Bronchial epithelial cell (primary cell): Measurements from ENCODE around the gene KCNN4. TPM values are rescaled to one million over a fixed set of nuclear protein-coding genes. Genes with fewer than 3 reads are reported as not detected.
"Not testable (repeated sequence)": the region's sequence is repeated elsewhere in the genome, so short reads cannot be mapped to it uniquely, and the experiment has no call there.

Experiments
- DNase-seq: peaks from one replicate; pipeline ENCODE4 v3.0.0-alpha.2; 2010; ENCODE audit warnings: low read depth
- FAIRE-seq: peaks from 2 replicates; lab custom pipeline; 2011; peaks lifted over from hg19 to GRCh38; lab: Jason Lieb, UNC
- H3K27me3 ChIP-seq: 2 replicates; pipeline ENCODE4 v1.5.1; 2011; ENCODE audit warnings: low read length; ENCODE audit not compliant: control insufficient read depth, insufficient read depth
- H3K36me3 ChIP-seq: 2 replicates; pipeline ENCODE4 v1.5.1; 2011; ENCODE audit warnings: low read length; ENCODE audit not compliant: control insufficient read depth, insufficient read depth
- H3K4me3 ChIP-seq: 2 replicates; pipeline ENCODE4 v1.5.1; 2011; ENCODE audit warnings: mild to moderate bottlenecking, low read depth, low read length, control low read depth
- total RNA-seq: library from RNA; depleted of rRNA; stranded (reverse); fragments of >200 nt; gene quantifications from 2 replicates; pipeline ENCODE4 v1.2.1, GENCODE V29; 2014
- TF ChIP-seq, protein P1 (sequence below): IDR thresholded peaks from 2 replicates; pipeline ENCODE4 v1.5.1; 2011; ENCODE audit warnings: mild to moderate bottlenecking, moderate library complexity, low read length, control low read depth, inconsistent platforms; ENCODE audit not compliant: insufficient read depth, severe bottlenecking

Gene KCNN4
- total RNA-seq, 1 donor from 2014 or later = 9.7 TPM

DNA sequence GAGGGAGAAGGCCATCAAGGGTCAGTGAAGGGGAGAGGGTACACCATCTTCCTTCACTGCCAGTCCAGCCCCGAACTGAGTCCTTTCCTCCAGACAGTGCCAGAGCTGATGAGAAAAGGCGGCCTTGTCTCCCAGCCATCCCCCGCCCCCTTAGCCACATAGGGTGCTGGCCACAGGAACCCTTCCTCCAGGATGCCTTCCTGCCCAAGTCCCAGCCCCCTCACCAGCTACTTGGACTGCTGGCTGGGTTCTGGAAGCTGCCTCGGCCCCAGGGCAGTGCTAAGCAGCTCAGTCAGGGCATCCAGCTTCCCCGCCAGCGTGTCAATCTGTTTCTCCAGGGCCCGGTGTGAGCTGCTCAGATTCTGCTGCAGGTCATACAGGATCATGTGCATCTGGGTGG, 13.5 kb downstream of the KCNN4 start:
- no peaks in the 10 kb centered on the region for H3K27me3 ChIP-seq
- TF ChIP-seq, protein P1, sequence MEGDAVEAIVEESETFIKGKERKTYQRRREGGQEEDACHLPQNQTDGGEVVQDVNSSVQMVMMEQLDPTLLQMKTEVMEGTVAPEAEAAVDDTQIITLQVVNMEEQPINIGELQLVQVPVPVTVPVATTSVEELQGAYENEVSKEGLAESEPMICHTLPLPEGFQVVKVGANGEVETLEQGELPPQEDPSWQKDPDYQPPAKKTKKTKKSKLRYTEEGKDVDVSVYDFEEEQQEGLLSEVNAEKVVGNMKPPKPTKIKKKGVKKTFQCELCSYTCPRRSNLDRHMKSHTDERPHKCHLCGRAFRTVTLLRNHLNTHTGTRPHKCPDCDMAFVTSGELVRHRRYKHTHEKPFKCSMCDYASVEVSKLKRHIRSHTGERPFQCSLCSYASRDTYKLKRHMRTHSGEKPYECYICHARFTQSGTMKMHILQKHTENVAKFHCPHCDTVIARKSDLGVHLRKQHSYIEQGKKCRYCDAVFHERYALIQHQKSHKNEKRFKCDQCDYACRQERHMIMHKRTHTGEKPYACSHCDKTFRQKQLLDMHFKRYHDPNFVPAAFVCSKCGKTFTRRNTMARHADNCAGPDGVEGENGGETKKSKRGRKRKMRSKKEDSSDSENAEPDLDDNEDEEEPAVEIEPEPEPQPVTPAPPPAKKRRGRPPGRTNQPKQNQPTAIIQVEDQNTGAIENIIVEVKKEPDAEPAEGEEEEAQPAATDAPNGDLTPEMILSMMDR = no peak
- FAIRE-seq (no peak), DNase-seq (no peak)
- no peak overlapping the region for H3K4me3 ChIP-seq
- H3K36me3 ChIP-seq = no peaks in the 10 kb centered on the region

DNA sequence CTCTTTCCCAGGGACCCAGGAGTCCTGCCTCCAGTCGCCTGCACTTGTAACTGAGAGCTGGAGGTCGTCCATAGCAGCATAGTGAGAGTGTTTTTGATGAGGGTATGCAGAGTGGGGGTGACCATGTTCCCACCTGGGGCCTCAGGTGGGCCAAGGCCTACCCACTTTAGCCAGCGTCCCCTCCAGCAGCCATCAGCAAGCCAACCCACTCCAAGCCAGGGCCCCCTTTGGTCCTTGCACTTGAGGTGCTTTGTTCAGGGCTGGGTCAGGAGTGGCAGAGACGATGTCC, 14.1 kb downstream of the KCNN4 start:
- no peak for FAIRE-seq
- no peak for DNase-seq
- Histone ChIP-seq H3K4me3 (no peak overlapping the region), H3K27me3 (no peaks in the 10 kb centered on the region), H3K36me3 (no peaks in the 10 kb centered on the region)
- TF ChIP-seq, protein P1 = no peak

DNA sequence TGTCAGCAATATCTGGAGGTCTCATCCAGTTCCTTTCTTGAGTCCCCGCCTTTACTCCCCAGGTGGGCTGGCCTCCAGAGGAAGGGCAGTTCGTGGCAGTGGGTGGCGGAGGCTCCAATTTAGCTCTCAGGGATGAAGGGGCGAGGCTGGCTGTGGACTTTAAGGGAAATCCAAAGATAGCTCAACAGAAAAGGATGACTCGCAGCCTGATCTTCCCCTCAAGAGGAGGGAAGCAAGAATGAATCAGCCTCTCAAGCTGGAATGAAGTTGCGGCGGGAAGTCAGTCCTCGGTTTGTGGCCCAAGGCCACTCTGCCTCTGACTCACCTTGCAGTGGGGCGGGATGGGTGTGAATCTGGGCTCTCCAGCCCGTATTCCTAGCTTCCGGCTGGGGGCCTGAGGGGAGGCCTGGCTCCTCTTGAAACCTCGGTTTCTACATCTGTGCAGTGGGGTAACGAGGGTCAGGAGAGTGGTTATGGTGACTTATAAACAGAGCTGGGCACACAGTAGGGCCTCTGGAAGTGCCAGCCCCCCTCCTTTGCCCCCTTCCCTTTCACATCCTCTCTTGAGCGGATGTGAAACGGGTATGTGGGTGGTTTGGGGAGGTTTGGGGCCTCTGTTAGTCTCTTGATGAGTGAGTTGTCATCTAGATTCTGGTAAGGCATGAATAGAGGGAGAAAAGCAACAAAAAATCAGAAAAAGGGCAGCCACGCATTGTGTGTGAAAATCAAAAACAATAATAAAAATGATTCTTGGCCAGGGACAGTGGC, 15.5 kb downstream of the KCNN4 start:
- FAIRE-seq (peak; percentile 86), DNase-seq (peak; percentile 95)
- Histone ChIP-seq H3K36me3 (no peaks in the 10 kb centered on the region), H3K27me3 (no peaks in the 10 kb centered on the region), H3K4me3 (no peak overlapping the region)
- TF ChIP-seq, protein P1 = no peak

DNA sequence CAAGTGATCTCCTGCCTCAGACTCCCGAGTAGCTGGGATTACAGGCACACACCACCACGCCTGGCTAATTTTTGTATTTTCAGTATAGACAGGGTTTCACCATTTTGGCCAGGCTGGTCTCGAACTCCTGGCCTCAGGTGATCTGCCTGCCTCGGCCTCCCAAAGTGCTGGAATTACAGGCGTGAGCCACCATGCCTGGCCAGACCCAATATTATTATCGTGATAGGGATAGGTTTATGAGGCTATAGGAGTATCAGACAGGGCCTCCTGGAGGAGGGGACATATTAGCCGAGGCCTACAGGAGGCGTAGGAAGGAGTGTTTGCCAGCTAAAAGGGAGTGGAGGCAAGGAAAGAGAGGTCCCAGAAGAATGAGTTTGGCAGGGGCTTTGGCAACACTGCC, 16.1 kb downstream of the KCNN4 start:
- H3K4me3 ChIP-seq, H3K36me3 ChIP-seq, FAIRE-seq, DNase-seq, H3K27me3 ChIP-seq: not testable (repeated sequence)

DNA sequence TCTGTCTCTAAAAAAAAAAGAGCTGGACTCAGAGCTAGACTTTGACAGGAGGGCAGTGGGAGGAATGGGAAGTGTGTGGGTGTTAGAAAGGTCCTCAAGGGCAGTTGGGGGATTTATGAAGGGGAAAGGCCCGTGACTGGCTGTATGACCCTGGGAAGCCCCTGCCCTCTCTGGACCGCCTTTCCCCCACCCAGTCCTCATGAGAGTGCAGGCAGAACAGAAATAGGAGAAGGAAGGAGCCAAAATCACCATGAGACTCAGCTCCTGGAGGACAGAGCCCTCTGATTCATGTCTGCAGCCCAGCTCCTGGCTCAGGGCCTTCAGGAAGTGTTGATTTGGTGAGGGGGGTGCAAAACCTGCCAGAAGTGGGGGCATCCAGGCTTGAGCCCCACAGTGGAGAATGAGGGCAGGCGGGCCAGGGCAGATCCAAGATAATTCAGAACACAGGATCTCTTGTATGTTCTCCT, 17.3 kb downstream of the KCNN4 start:
- H3K27me3 ChIP-seq = no peaks in the 10 kb centered on the region
- no peak for FAIRE-seq
- no peak overlapping the region for H3K4me3 ChIP-seq
- no peaks in the 10 kb centered on the region for H3K36me3 ChIP-seq
- DNase-seq = peak; percentile 46
- TF ChIP-seq, protein P1 = no peak

DNA sequence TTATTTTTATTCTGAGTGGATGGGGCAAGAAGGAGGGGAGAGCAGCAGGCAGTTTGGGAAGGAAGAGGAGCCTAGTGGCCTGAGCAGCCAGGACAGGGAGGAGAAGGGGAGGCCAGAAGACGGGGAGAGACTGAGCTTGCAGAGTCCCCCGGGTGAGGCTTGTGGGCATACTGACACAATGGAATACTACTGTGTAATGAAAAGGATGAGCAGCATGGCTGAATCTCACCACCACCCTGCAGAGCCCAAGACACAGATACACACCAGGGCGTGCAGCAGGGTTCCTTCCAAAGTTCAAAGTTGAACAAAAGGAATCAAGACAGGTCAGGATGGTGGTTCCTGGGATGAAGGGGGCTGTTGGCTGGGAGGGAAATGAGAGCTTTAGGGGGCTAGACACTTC, 18.0 kb downstream of the KCNN4 start:
- H3K36me3 ChIP-seq = no peaks in the 10 kb centered on the region
- FAIRE-seq = no peak
- H3K4me3 ChIP-seq = no peak overlapping the region
- TF ChIP-seq, protein P1 = no peak
- DNase-seq = no peak
- H3K27me3 ChIP-seq = no peaks in the 10 kb centered on the region
